Glomerular visceral epithelial cell (primary cell): ENCODE data around the gene PAFAH2.

ENCODE experiments used
- DNase-seq: peaks from one replicate; pipeline ENCODE4 v3.0.0-alpha.2; 2016; ENCODE audit errors: extremely low spot score

The PAFAH2 gene

DNA sequence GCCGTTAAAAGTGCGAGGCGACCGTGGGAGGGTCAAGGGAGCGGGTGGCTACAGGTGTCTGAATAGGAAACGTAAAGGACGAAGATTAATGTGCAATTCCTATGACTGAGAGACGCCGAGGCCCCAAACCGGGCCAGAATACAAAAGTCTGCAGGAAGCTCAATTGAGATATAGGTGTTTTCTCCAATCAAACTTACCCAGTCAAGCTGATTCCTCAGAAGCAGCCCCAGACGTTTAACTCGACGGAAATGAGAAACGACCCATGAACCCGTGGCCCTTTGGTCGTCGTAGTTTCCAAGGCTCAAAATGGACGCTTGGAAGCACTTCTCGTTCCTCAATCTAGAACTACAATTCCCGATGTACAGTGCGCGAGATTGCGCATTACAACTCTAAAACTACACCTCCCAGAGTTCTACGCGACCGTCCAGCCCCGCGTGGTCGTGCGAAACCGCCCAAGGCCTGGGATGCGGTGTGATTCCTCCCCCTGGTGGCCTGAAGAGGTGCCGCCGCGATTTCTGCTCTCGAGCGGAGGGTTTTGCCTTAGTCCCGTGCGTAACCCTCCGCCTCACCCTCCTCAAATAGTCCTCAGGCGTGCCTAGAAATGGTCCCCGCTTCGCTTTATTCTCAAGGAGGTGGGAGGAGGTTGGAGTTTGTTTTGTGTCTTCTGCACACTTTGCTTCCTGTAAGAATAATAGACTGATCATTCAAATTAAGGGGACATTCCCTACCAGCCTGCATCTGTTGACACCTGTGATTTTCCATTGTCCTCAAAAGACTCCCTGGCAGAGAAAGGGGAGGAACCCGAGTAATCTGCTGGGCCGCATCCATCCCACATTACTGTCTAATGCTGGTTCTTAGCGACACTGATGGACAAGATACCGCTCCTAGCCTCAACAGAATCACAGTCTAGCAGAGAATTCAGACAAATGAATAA, at the start of gene PAFAH2:
PAFAH2 (minus strand) TSS at position 236 of the 934 bp plus-strand sequence. CDS start 7,247 bp downstream, outside the sequence.
- peak; percentile 99 for DNase-seq

DNA sequence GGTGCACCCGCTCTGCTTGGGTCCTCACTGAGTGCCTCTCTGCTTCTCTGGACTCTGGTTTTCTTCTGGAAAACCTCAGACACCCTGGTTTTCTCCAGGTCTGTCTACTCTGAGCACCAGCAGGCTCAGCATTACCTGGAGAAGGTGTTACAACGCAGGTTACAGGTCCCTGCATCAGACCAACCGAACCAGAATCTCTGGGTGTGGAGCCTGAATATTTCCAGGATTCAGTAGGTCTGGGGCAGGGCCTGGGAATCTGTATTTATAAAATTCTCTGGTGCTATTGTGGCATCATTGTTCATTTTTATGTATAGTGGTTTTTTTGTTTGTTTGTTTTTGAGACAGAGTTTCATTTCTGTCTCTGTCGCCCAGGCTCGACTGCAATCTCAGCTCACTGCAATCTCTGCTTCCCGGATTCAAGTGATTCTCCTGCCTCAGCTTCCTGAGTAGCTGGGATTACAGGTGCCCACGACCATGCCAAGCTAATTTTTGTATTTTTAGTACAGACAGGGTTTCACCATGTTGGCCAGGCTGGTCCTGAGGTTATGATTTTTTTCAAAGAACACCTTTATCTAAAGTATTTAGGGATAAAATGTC, 49.5 kb upstream of the PAFAH2 start:
- DNase-seq, result no peak

DNA sequence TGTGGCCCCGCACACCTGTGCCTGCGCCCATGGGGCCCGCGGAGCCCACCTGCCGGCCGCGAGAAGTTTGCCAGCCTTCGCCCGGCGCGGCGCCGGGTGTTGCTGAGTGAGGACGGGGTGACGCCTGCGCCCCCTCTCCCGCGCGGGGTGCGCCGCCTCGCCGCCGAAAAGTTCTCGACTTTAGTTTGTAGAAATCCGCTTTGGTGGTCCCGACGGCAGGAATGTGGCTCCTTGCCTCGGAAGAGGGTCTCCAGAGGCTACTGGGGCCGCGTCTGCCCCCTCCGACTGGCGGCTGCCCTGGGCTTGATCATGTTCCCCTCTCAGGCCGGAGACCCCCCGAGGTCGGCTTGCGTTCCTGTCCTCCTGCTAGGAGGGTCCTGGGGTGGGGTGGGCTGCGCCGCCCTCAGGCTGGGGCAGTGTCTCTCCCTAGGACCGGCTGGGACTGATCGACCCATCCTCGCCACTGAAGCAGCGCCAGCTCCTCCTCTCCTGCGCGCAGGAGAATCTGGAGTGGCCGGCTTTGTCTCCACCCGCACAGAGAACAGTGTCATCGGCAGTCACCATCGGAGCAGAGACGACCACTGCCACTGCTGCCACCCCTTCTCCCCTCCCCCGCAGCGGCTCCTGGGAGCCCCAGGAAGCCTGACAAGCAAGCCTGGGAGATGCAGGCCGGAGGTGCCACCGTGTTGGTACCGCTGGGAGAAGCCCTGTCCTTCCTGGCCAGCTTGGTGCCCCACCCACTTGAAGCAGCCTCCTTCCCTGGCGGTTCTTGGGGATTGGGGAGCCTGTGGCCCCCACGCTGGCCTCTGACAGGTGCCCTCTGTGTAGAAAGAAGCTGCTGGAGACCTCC, 48.6 kb upstream of the PAFAH2 start:
- no peak for DNase-seq

DNA sequence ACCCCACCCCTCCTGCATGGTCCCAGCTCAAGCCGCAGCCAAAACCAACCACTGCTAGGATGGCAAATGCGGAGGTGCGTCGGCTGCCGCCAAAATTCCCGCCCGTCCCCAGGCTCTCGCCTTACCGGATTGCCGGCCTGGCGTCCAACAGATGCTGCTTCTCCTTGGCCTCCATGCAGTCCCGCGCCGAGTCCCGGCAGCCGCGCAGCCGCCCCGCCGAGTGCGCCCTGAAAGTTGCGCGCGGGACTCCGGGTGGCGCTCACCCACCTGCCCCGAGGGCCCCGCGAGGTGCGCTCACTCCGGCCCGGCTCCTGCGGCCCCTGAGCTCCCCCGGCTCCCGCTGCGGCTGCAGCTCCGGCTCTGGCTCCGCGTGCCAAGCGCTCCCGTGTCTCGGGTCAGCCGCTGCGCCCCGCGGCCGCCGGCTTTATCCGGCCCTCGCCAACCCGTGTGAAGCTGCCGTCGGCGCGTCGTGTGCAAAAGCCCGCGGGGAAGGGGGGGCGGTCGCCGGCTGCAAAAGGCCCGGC, 47.9 kb upstream of the PAFAH2 start, which contains the start of gene SLC30A2:
SLC30A2 (minus strand) TSS at position 397 of the 524 bp plus-strand sequence; CDS start at position 175, 222 bp downstream.
- no peak for DNase-seq

DNA sequence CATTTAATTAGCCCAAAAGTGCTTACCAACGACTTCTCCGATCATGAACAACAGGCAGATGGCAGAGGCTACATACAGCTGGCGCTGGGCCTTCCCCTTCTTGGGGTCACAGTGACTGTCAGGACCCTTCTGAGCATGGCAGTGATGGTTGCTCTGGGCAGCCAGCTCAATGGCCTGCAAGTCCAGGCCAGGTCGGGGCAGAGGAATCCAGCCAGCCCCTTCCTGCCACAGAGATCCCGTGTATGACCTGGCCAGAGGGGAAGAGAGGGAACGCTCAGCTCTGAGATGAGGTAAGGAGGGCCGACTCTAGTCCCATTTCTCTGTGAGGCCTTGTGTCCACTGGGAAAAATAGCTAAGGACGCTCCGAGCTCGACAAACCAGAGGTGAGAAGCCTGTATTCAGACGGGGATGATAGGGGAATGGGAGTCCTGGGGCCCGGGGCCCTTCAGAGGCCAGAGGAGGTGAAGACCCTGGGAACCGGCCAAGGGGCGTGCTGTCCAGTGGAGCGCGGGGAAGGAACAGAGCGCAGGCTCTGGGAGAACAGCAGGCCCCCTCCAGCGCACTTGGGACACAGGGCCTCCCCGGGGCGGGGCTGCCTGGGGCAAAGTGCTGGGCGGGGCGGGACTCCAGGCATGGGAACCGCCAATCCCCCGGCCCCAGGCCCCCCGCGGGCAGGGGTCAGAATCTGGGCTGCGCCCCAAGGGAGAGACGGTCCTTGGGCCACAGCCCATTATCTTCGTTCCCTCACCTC, 47.3 kb upstream of the PAFAH2 start:
- DNase-seq, result no peak

GRCh38 chr1:26044414-26044813, 46.6 kb upstream of the PAFAH2 start:
- no peak for DNase-seq

DNA sequence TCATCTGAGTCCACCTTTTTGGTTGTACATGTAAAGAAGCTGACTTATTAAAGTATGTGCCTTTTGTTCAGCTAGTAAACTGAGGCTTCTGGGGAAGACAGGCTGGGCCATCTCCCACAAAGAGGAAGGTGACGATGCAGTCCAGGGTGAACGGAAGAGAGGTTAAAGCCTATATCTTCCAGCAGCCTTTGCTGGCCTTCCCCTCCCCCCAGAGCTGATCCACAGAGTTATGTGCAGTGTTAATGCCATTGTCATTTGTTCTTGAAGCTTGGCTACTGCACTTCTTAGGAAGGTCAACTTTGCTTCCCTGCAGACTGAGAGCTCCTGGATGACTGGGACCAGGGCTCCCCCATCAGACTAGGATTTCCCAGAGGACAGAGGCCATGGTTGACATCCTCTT, 45.9 kb upstream of the PAFAH2 start:
- no peak for DNase-seq

- DNase-seq, result no peak
These were observed 44.1 kb upstream of the PAFAH2 start for GRCh38 chr1:26041978-26042377.

GRCh38 chr1:26041401-26041800, 43.5 kb upstream of the PAFAH2 start:
- no peak for DNase-seq

GRCh38 chr1:26038904-26039303, 41.0 kb upstream of the PAFAH2 start:
- DNase-seq, result no peak

- no peak for DNase-seq
These were observed 40.6 kb upstream of the PAFAH2 start for GRCh38 chr1:26038477-26038876.

- DNase-seq, result no peak
These were observed 40.0 kb upstream of the PAFAH2 start for GRCh38 chr1:26037904-26038303.

- no peak for DNase-seq
These were observed 39.0 kb upstream of the PAFAH2 start for GRCh38 chr1:26036756-26037281.

GRCh38 chr1:26035959-26036755, 38.3 kb upstream of the PAFAH2 start:
- DNase-seq, result peak; percentile 81

- DNase-seq, result peak; percentile 88
These were observed 37.5 kb upstream of the PAFAH2 start for GRCh38 chr1:26035203-26035958.

GRCh38 chr1:26034504-26035202, 36.8 kb upstream of the PAFAH2 start:
- no peak for DNase-seq

DNA sequence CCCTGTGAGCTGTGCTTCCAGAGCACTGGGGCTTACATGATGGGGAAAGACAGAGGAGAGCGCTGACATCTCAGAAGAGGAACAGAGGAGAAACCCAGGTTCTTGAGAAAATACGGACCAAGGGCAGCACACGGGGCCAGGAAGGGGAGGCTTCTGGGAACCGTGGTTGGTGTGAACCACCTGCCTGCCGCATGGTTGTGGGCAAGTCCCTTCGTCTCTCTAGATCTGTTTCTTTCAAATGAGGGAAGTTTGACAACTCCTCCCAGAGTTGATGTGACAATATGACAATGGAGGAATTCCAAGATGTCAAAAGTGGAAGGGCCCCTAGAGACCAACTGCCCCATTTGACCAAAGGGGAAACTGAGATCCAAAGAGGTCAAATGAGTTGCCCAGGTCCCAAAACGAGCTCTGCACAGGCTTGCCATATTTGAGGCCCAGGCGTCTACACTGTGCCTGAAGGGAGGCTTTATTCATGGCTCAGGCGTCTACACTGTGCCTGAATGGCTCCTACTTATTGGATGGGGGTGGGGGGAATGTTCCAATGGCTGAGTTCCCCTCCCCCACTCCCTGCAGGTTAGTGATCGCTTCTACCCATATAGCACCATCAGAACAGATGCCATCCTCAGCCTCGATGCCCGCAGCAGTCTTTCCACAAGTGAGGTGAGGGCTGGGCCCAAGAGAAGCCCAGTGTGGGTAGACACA, 34.9 kb upstream of the PAFAH2 start:
- DNase-seq, result no peak
